HepG2 (cell line): ENCODE measurements around the gene FAIM2. TPM values are rescaled to one million over a fixed set of nuclear protein-coding genes. Genes with fewer than 3 reads are reported as not detected.

Experiments
- ASH2L ChIP-seq: fragments of 300-600, 200-600 bp; sonication (generic); IDR thresholded peaks from 2 replicates; pipeline ENCODE4 v1.7.0; 2017; ENCODE audit warnings: low read depth, mild to moderate bottlenecking, moderate library complexity, mixed read lengths, low read length; ENCODE audit not compliant: insufficient read length
- ATF7-NPFF ChIP-seq: sonication (generic); formaldehyde crosslinking; IDR thresholded peaks from 2 replicates; pipeline ENCODE4 v1.8.1; 2023; ENCODE audit warnings: mild to moderate bottlenecking, low read depth, missing genetic modification reagents, moderate library complexity
- CHCHD3 ChIP-seq: sonication (generic); formaldehyde crosslinking; IDR thresholded peaks from 2 replicates; pipeline ENCODE4 v1.8.0; 2022; ENCODE audit warnings: mild to moderate bottlenecking, missing genetic modification reagents, moderate library complexity
- FIP1L1 ChIP-seq: fragments of 200-400 bp; formaldehyde crosslinking; IDR thresholded peaks from 2 replicates; pipeline ENCODE4 v1.6.1; 2018; ENCODE audit warnings: low read depth, mild to moderate bottlenecking, low read length, moderate library complexity, borderline replicate concordance; ENCODE audit not compliant: insufficient read depth
- HNF4A ChIP-seq: sonication (generic); formaldehyde crosslinking; IDR thresholded peaks from 2 replicates; pipeline ENCODE4 v1.4.0; 2020; ENCODE audit warnings: missing genetic modification reagents
- KAT8 ChIP-seq: IDR thresholded peaks from 2 replicates; pipeline ENCODE4 v1.6.1; 2016; ENCODE audit warnings: missing genetic modification reagents, missing compliant biosample characterization
- PATZ1 ChIP-seq: sonication (generic); formaldehyde crosslinking; IDR thresholded peaks from 2 replicates; pipeline ENCODE4 v1.4.0; 2020; ENCODE audit warnings: missing genetic modification reagents
- POLR2A ChIP-seq, 2 experiments: IDR thresholded peaks; 2 replicates each; pipeline ENCODE4 v1.6.1; 2011; ENCODE audit warnings: low read depth in 2 of 2, low read length in 2 of 2, mild to moderate bottlenecking in 1 of 2, moderate library complexity in 1 of 2; ENCODE audit not compliant: insufficient read depth in 1 of 2
- RXRB ChIP-seq: IDR thresholded peaks from 2 replicates; pipeline ENCODE4 v1.6.1; 2016; ENCODE audit warnings: borderline replicate concordance, missing genetic modification reagents, missing compliant biosample characterization
- SALL2 ChIP-seq: sonication (generic); formaldehyde crosslinking; IDR thresholded peaks from 2 replicates; pipeline ENCODE4 v1.8.1; 2023; ENCODE audit warnings: mild to moderate bottlenecking, missing genetic modification reagents, inconsistent platforms
- SOX13 ChIP-seq, 3 experiments: fragments of 450-650 bp in 1 of 3; sonication (generic) in 1 of 3; formaldehyde crosslinking in 1 of 3; IDR thresholded peaks in 2 of 3; conservative IDR thresholded peaks in 1 of 3; 2 replicates each; pipeline versions ENCODE4 v1.5.0 to v1.6.1; 2016 to 2020; ENCODE audit warnings: antibody characterized with exemption in 1 of 3, mild to moderate bottlenecking in 1 of 3, missing compliant biosample characterization in 1 of 3, missing genetic modification reagents in 1 of 3, moderate library complexity in 1 of 3
- SPEN ChIP-seq: sonication (generic); formaldehyde crosslinking; IDR thresholded peaks from 2 replicates; pipeline ENCODE4 v1.5.1; 2020; ENCODE audit warnings: low read depth, mild to moderate bottlenecking, missing genetic modification reagents
- TARDBP ChIP-seq: sonication (generic); formaldehyde crosslinking; IDR thresholded peaks from 2 replicates; pipeline ENCODE4 v1.8.0; 2022; ENCODE audit warnings: mild to moderate bottlenecking, missing genetic modification reagents
- TFE3 ChIP-seq: IDR thresholded peaks from 2 replicates; pipeline ENCODE4 v1.6.1; 2016
- THRA ChIP-seq: sonication (generic); formaldehyde crosslinking; IDR thresholded peaks from 2 replicates; pipeline ENCODE4 v1.4.0; 2020; ENCODE audit warnings: missing genetic modification reagents, borderline replicate concordance
- ZMYM2 ChIP-seq: sonication (generic); formaldehyde crosslinking; IDR thresholded peaks from 2 replicates; pipeline ENCODE4 v1.8.0; 2022; ENCODE audit warnings: mild to moderate bottlenecking, missing genetic modification reagents
- ZNF33A ChIP-seq: sonication (generic); formaldehyde crosslinking; IDR thresholded peaks from 2 replicates; pipeline ENCODE4 v1.5.1; 2020; ENCODE audit warnings: missing genetic modification reagents, mild to moderate bottlenecking, moderate library complexity, borderline replicate concordance
- ZNF558 ChIP-seq: sonication (generic); formaldehyde crosslinking; IDR thresholded peaks from 2 replicates; pipeline ENCODE4 v1.9.0; 2022; ENCODE audit warnings: mild to moderate bottlenecking, missing genetic modification reagents, borderline replicate concordance
- ZNF691 ChIP-seq: sonication (generic); formaldehyde crosslinking; IDR thresholded peaks from 2 replicates; pipeline ENCODE4 v1.4.0; 2020; ENCODE audit warnings: missing genetic modification reagents, low read depth, mild to moderate bottlenecking, borderline replicate concordance
- ZNF782 ChIP-seq: sonication (generic); formaldehyde crosslinking; IDR thresholded peaks from 2 replicates; pipeline ENCODE4 v1.4.0; 2020; ENCODE audit warnings: missing genetic modification reagents, mild to moderate bottlenecking, borderline replicate concordance
- ZNF878 ChIP-seq: sonication (generic); formaldehyde crosslinking; IDR thresholded peaks from 2 replicates; pipeline ENCODE4 v1.8.1; 2023; ENCODE audit warnings: mild to moderate bottlenecking, missing genetic modification reagents, moderate library complexity
- polyA plus RNA-seq, 8 experiments: library from polyadenylated mRNA; depleted of rRNA in 3 of 8; stranded (reverse) in 7 of 8; unstranded in 1 of 8; fragments of >200 nt; fragmentation: Illumina TruSeq in 4 of 8; extraction: Trizol in 4 of 8; gene quantifications; 2 replicates each; pipeline versions ENCODE4 v1.2.1 to v1.2.3, GENCODE V29; 2011 to 2016; ENCODE audit warnings: low read depth in 4 of 8, missing spikeins in 1 of 8, mixed read lengths in 1 of 8; ENCODE audit not compliant: insufficient read depth in 1 of 8
- total RNA-seq, 5 experiments: library from RNA; depleted of rRNA; stranded (reverse); fragments of >200 nt; fragmentation: Illumina TruSeq; extraction: Trizol; gene quantifications; 2 replicates each; pipeline ENCODE4 v1.2.3, GENCODE V29; 2016; ENCODE audit warnings: low read depth in 1 of 5

The FAIM2 gene
- total and polyA plus RNA-seq, 2 of the 13 experiments (the other 11 are each of a cell fraction or from before 2014, with no cell fraction given), result not detected

GRCh38 chr12:49827401-49828099, 76.2 kb downstream of the FAIM2 start (continued):
- TF ChIP-seq ASH2L, result peak; percentile 22
- TF ChIP-seq CHCHD3 (CRISPR knock-in tag), result peak; percentile 36; the same call in 1 of the 2 replicates
- TF ChIP-seq SALL2 (CRISPR knock-in tag), result peak; percentile 45; the same call in 1 of the 2 replicates
- 0 out of 2 replicates have a peak, but pooled peaks have one; percentile 40 for TF ChIP-seq ZNF691
- TF ChIP-seq ZMYM2, result 0 out of 2 replicates have a peak, but pooled peaks have one; percentile 19
- TF ChIP-seq TFE3 (CRISPR knock-in tag), result 0 out of 2 replicates have a peak, but pooled peaks have one; percentile 7
- peak; percentile 26; the same call in 1 of the 2 replicates for TF ChIP-seq ZNF878 (CRISPR knock-in tag)
- TF ChIP-seq PATZ1 (CRISPR knock-in tag), result peak; percentile 88
- peak; percentile 20; the same call in 1 of the 2 replicates for TF ChIP-seq SPEN (CRISPR knock-in tag)
- TF ChIP-seq ZNF33A (CRISPR knock-in tag), result peak; percentile 62; the same call in 1 of the 2 replicates
- TF ChIP-seq HNF4A (CRISPR knock-in tag), result peak; percentile 12; the same call in 1 of the 2 replicates
- peak; percentile 51; the same call in 1 of the 2 replicates for TF ChIP-seq ATF7-NPFF (CRISPR knock-in tag)
- peak; percentile 63; the same call in 1 of the 2 replicates for TF ChIP-seq KAT8 (CRISPR knock-in tag)
- TF ChIP-seq TARDBP, result peak; percentile 4; the same call in 1 of the 2 replicates
- no peak for TF ChIP-seq SOX13 (IDR thresholded peaks at IDR 0.05)
- peak in 1 of 2 experiments; percentile 17; a peak in 1 of 4 replicates for TF ChIP-seq SOX13 (CRISPR knock-in tag; conservative IDR thresholded peaks at IDR 0.05 in 1 of 2, IDR thresholded peaks at IDR 0.05 in 1 of 2)
- 0 out of 2 replicates have a peak, but pooled peaks have one; percentile 27 for TF ChIP-seq FIP1L1
- TF ChIP-seq ZNF558 (CRISPR knock-in tag), result 0 out of 2 replicates have a peak, but pooled peaks have one; percentile 14
- TF ChIP-seq ZNF782 (CRISPR knock-in tag), result 0 out of 2 replicates have a peak, but pooled peaks have one; percentile 13
- peak; percentile 28 to 67; a peak in 2 of 4 replicates for TF ChIP-seq POLR2A (IDR thresholded peaks at IDR 0.05; ENCODE audit: insufficient read depth in 1 of 2, low read depth in 2 of 2, low read length in 2 of 2)
- peak; percentile 19; the same call in 1 of the 2 replicates for TF ChIP-seq RXRB (CRISPR knock-in tag)
- TF ChIP-seq THRA (CRISPR knock-in tag), result peak; percentile 66; the same call in 1 of the 2 replicates
